LNCaP clone FGC (cell line): Measurements from ENCODE around the gene ABCB11.

Experiments
- DNase-seq: peaks from one replicate; pipeline ENCODE4 v3.0.0-alpha.2; 2011; ENCODE audit warnings: low read depth
- H3K4me3 ChIP-seq: 2 replicates; pipeline ENCODE4 v1.5.1; 2011; ENCODE audit warnings: mild to moderate bottlenecking, low read depth, low read length, control low read depth
- TF ChIP-seq, protein P1 (sequence below): IDR thresholded peaks from 2 replicates; pipeline ENCODE4 v1.5.1; 2012; ENCODE audit warnings: mild to moderate bottlenecking; ENCODE audit not compliant: control insufficient read depth, insufficient read depth; ENCODE audit errors: extremely low read depth

The ABCB11 gene

DNA sequence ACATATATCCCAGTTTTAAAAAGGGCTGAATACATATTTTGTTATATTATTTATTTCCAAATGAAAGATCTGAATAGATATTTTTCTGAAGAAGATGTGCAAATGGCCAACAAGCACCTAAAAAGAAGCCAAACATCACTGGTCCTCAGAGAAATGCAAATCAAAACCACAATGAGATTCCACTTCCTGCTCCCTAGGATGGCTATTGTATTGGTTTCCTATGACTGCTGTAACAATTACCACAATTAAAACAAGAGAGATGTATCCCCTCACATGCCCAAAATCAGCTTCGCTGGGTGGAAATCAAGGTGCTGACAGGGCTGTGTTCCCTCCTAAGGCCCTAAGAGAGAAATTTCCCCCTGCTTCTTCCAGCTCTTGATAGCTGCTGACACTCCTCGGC is 23.2 kb downstream of the ABCB11 start:
- DNase-seq = no peak
- H3K4me3 ChIP-seq = no peak overlapping the region
- TF ChIP-seq, protein P1, sequence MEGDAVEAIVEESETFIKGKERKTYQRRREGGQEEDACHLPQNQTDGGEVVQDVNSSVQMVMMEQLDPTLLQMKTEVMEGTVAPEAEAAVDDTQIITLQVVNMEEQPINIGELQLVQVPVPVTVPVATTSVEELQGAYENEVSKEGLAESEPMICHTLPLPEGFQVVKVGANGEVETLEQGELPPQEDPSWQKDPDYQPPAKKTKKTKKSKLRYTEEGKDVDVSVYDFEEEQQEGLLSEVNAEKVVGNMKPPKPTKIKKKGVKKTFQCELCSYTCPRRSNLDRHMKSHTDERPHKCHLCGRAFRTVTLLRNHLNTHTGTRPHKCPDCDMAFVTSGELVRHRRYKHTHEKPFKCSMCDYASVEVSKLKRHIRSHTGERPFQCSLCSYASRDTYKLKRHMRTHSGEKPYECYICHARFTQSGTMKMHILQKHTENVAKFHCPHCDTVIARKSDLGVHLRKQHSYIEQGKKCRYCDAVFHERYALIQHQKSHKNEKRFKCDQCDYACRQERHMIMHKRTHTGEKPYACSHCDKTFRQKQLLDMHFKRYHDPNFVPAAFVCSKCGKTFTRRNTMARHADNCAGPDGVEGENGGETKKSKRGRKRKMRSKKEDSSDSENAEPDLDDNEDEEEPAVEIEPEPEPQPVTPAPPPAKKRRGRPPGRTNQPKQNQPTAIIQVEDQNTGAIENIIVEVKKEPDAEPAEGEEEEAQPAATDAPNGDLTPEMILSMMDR = no peak

DNA sequence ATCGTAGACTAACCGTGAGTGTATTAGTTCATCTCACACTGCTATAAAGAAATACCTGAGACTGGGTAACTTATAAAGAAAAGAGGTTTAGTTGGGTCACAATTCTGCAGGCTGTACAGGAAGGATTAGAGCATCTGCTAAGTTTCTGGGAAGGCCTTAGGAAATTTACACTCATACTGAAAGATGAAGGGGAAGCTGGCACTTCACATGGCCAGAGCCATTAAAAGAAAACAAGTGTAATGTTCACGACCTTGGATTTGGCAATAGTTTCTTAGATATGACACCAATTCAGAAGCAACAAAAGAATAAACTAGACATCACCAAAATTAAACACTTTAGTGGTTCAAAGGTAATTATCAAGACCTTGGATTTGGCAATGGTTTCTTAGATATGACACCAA is 23.8 kb downstream of the ABCB11 start:
- H3K4me3 ChIP-seq = no peak overlapping the region
- no peak for DNase-seq
- TF ChIP-seq, protein P1 = no peak

DNA sequence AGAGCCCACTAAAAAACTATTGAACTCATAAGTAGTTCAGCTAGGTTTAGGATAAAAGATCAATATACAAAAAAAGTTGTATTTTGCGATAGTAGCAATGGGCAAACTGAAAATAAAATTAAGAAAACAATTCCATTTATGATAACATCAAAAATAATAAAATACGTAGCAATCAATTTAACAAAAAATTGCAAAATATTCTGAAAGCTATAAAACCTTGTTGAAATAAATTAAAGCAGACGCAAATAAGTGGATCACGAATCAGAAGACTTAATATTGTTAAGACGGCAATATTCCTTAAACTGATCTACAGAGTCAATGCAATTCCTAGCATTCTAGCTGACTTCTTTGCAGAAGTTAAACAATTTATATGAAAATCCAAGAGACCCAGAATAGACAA is 24.5 kb downstream of the ABCB11 start:
- TF ChIP-seq, protein P1 = no peak
- H3K4me3 ChIP-seq = no peak overlapping the region
- DNase-seq = no peak

DNA sequence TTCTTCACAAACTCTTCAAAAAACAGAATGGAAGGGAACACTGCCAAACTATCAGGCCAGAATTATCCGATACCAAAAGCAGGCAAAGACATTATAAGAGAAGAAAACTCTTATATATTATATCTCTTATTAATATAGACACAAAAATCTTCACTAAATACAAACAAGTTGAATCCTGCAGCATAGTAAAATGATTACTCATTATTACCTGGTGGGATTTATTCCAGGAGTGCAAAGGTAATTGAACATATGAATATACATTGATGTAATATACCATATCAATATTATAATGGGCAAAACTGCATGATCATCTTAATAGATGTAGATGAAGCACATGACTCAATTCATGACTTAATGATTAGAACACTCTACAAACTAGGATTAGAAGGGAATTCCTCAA is 25.1 kb downstream of the ABCB11 start:
- H3K4me3 ChIP-seq = no peak overlapping the region
- TF ChIP-seq, protein P1 = no peak
- DNase-seq = no peak

DNA sequence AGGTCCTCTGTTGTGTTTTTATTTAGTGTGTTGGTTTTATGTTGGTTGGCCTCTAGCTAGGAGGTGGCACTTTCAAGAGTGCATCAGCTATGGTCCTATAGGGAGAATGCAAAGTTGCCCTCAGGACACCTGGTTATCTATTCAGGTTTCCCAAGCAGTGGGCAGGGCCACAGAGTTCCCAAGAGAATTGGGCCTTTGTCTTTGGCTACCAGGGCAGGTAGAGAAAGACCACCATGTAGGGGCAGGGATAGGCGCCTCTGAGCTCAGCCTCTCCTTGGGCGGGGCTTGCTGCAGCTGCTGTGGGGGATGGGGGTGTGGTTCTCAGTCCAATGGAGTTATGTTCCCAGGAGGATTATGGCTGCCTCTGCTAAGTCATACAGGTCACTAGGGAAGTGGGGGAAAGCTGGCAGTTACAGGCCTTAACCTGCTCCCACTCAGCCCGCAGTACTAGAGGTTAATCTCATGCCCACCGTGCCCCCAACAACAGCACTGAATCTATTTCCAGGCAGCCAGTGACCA is 26.0 kb downstream of the ABCB11 start:
- TF ChIP-seq, protein P1 = no peak
- H3K4me3 ChIP-seq = no peak overlapping the region
- no peak for DNase-seq

DNA sequence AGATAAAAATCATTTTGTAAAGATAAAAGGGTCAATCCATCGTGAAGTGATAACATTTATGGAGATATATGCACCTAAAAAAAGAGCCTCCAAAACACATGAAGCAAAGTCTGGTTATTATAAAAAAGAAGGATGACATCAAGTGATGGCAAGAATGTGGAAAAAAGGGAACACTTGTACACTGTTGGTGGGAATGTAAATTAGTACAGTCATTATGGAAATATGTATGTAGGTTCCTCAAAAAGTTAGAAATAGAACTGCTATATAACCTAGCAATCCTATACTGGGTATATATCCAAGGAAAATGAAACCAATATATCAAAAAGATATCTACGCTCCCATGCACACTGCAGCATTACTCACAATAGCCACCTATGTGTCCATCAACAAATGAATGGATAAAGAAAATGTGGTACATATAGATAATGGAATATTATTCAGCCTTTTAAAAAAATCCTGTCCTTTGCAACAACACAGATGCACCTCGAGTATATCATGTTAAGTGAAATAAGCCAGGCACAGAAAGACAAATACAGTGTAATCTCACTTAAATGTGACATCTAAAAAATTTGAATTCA is 28.9 kb downstream of the ABCB11 start:
- H3K4me3 ChIP-seq = no peak overlapping the region
- TF ChIP-seq, protein P1 = no peak
- DNase-seq = no peak
